Thymus (tissue), 11 donors: ENCODE data around the gene SUB1. TPM values are rescaled to one million over a fixed set of nuclear protein-coding genes. Genes with fewer than 3 reads are reported as not detected.

Experiments used
- DNase-seq, 9 donors: peaks; one replicate each; pipeline ENCODE4 v3.0.0-alpha.2; 2013; ENCODE audit warnings: low spot score in 9 of 9, low read depth in 6 of 9, missing footprints in 1 of 9
- H3K27ac ChIP-seq, 2 donors: one replicate each; pipeline ENCODE4 v1.5.1; 2013; ENCODE audit warnings: control low read depth in 1 of 2, low read depth in 1 of 2, low read length in 1 of 2, mild to moderate bottlenecking in 1 of 2, moderate library complexity in 1 of 2
- H3K27me3 ChIP-seq, 2 donors: one replicate each; pipeline ENCODE4 v1.5.1; 2013; ENCODE audit warnings: low read length in 1 of 2; ENCODE audit not compliant: control insufficient read depth in 2 of 2, insufficient read depth in 1 of 2
- H3K36me3 ChIP-seq, 2 donors: one replicate each; pipeline ENCODE4 v1.5.1; 2013; ENCODE audit warnings: low read length in 1 of 2, mild to moderate bottlenecking in 1 of 2, moderate library complexity in 1 of 2; ENCODE audit not compliant: control insufficient read depth in 2 of 2, insufficient read depth in 2 of 2
- H3K4me1 ChIP-seq, 2 donors: one replicate each; pipeline ENCODE4 v1.5.1; 2013; ENCODE audit warnings: low read length in 2 of 2; ENCODE audit not compliant: control insufficient read depth in 2 of 2, insufficient read depth in 2 of 2
- H3K4me3 ChIP-seq, 2 donors: one replicate each; pipeline ENCODE4 v1.5.1; 2013; ENCODE audit warnings: low read length in 2 of 2, control low read depth in 1 of 2, mild to moderate bottlenecking in 1 of 2
- H3K9me3 ChIP-seq, 2 donors: one replicate each; pipeline ENCODE4 v1.5.1; 2013; ENCODE audit warnings: low read length in 1 of 2, mild to moderate bottlenecking in 1 of 2; ENCODE audit not compliant: control insufficient read depth in 2 of 2, insufficient read depth in 1 of 2
- WGBS: extraction: QIAGEN DNeasy Blood & Tissue Kit; methylation state at CpG from one replicate; pipeline ENCODE4 v1.1.7; 2013; 5-methylcytosine and 5-hydroxymethylcytosine counted together
- polyA plus RNA-seq: library from polyadenylated mRNA; stranded (reverse); fragments of 200-250 nt; gene quantifications from one replicate; pipeline ENCODE4 v1.2.3, GENCODE V29; 2013
- total RNA-seq: library from RNA; stranded (reverse); fragments of 120-200 nt; gene quantifications from one replicate; pipeline ENCODE4 v1.2.4, GENCODE V29; 2013
- donor health status: healthy.

The SUB1 gene
- total and polyA plus RNA-seq, 2 donors: 355 to 527 TPM

DNA sequence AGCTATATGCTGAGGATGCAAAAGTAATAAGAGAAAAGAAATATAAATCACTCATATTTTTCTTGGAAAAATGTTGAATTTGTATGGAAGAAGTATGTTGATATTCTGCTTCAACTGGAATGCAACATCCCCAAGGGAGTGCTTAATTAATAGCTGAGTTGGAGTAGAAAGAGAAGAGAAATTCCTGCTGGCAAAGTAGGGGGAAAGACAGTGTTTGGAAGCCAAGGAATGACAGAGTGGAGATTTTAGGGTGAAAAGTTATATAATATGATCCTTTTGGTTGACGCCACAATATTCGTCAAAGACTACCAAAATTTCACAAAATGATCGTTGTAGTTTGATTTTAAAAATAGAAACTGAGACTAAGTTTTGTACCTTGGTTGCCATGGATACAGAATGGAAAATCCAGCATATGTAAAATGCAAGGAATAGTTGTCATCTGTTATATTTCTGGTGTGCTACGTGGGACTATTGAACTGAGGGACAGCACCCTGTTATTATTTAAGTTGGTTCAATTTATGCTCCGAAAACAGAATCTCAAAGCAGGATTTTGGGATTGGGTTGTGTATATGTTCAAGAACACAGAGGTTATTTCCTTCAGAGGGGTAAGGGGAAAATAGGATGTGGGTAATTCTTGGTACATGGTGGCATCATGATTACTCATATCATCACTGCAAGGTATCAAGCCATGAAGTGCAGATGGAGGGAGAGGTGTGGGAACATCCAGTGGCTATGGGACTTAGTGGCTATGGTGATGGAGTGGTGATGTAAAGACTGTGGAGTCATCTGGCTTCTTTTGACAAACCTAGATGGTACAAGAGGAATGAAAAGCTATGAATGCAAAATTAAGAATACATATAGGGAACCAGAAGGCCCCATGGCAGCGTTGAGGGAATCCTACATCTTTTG, 61.0 kb downstream of the SUB1 start:
- Histone ChIP-seq H3K27me3 (no peaks in the 10 kb centered on the region), H3K4me3 (no peak overlapping the region), H3K36me3 (no peaks in the 10 kb centered on the region), H3K9me3 (no peaks in the 10 kb centered on the region), H3K27ac (no peak overlapping the region), H3K4me1 (no peaks in the 10 kb centered on the region)
- DNase-seq: no peak
- WGBS: 95% methylated on average over 6 of the region's 6 CpGs

DNA sequence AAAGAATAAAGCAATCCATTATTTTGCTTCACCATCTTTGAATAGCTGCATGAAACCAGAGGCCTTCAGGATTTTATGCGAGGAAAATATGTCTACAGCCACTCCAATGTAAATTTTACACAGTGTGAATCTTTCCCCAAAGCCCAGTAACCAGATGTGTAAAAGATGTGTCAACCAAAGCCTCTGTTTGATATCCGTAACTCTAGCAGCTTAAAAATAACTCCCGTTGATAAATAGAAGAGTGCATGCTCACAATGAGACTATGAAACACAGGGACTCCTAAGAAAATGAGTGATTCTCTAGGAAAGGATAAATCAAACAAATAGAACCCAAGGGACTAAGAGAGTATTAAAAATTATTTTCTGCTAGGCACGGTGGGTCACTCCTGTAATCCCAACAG, 65.7 kb downstream of the SUB1 start:
- no peaks in the 10 kb centered on the region for H3K36me3 ChIP-seq
- DNase-seq: no peak
- no peak overlapping the region for H3K4me3 ChIP-seq
- H3K9me3 ChIP-seq: no peaks in the 10 kb centered on the region
- no peak overlapping the region for H3K27ac ChIP-seq
- WGBS: 99% methylated on average over 4 of the region's 4 CpGs
- no peaks in the 10 kb centered on the region for H3K4me1 ChIP-seq
- no peaks in the 10 kb centered on the region for H3K27me3 ChIP-seq

DNA sequence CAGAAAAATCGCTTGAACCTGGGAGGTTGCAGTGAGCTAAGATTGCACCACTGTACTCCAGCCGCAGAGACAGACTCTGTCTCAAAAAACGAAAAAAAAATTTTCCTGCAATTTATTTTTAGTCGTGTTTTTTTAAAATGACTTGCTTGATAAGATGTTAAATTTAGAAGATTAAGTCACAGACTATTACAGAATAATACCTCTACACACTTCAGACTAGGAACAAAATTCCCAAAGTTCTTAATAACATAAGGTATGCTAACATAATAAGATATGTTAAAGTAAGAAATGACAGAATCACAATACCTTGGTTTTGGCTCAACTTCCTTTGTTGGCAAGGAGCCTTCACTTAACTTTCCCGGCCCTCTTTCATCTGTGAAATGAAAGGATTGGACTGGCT, 66.3 kb downstream of the SUB1 start:
- Histone ChIP-seq H3K4me3 (no peak overlapping the region), H3K27me3 (no peaks in the 10 kb centered on the region), H3K4me1 (no peaks in the 10 kb centered on the region), H3K36me3 (no peaks in the 10 kb centered on the region), H3K9me3 (no peaks in the 10 kb centered on the region), H3K27ac (no peak overlapping the region)
- WGBS: 95% methylated on average over 5 of the region's 5 CpGs
- no peak for DNase-seq

Other genes starting within 250 kb of the SUB1 start
- 62.2 TPM for gene ZFR, start 140.8 kb upstream of the SUB1 start, total RNA-seq
- gene ZFR, start 140.8 kb upstream of the SUB1 start, polyA plus RNA-seq: 54.7 TPM
- gene NPR3, start 125.8 kb downstream of the SUB1 start, total RNA-seq: 4.9 TPM
- 1.9 TPM for gene NPR3, start 125.8 kb downstream of the SUB1 start, polyA plus RNA-seq